Left lobe of liver (tissue), 2 donors: ENCODE results near the gene KCNQ1. TPM values are rescaled to one million over a fixed set of nuclear protein-coding genes. Genes with fewer than 3 reads are reported as not detected.

Experiments used
- ATAC-seq: fragments of 200-7000 bp; cut with Tn5 transposase; one replicate; pipeline ENCODE4 v1.9.1; 2020; ENCODE audit warnings: mild to moderate bottlenecking, moderate library complexity
- DNase-seq: peaks from one replicate; pipeline ENCODE4 v3.0.0-alpha.2; 2020; ENCODE audit warnings: low spot score
- total RNA-seq: library from RNA; stranded (reverse); gene quantifications from one replicate; pipeline ENCODE4 v1.2.1, GENCODE V29; 2021
- donor health status: DM: no; HTN: no; CAD: no; lungs with moderate emphysema.
- donor health status: DM: no; HTN: yes; CAD: no.

KCNQ1 gene
- total RNA-seq, 1 donor from 2014 or later: 2.1 TPM

- no peak for ATAC-seq
- DNase-seq: no peak
Measured at GRCh38 chr11:2459796-2460531, 15.2 kb downstream of the KCNQ1 start.

DNA sequence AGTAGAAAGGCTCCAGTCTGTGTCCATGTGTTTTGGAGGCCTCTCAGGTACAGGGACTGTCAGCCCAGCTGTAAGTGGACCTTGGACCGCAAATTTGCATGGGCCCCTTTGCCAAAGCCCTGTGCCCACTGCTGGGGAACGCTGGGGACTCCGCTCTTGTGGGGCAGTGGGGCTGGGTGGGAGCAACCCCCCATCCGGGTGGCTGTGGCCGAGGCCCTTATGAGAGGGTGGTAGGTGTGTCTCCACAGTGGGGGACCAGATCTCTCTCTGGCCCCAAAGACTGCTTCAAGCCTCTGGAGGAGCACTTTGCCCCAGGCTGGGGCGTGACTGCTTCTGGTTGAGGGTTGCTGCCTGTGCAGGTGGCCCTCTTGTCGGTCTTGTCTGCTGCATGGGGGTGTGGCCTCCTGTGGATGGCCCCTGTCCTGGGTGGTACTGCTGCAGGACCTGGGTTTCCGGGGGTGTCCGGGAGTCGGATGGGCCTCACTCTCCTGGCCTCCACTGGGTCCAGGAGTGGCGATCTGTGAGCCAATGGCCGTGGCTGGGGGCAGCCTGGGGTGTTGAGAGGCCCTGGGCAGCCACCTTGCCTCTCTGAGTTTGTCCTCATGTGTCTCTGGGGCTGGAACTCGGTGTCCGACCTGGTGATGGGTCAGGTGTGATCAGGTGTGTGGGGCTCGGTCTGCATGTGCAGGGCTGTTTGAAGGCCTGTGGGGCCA, 15.9 kb downstream of the KCNQ1 start:
- DNase-seq: no peak
- no peak for ATAC-seq

DNA sequence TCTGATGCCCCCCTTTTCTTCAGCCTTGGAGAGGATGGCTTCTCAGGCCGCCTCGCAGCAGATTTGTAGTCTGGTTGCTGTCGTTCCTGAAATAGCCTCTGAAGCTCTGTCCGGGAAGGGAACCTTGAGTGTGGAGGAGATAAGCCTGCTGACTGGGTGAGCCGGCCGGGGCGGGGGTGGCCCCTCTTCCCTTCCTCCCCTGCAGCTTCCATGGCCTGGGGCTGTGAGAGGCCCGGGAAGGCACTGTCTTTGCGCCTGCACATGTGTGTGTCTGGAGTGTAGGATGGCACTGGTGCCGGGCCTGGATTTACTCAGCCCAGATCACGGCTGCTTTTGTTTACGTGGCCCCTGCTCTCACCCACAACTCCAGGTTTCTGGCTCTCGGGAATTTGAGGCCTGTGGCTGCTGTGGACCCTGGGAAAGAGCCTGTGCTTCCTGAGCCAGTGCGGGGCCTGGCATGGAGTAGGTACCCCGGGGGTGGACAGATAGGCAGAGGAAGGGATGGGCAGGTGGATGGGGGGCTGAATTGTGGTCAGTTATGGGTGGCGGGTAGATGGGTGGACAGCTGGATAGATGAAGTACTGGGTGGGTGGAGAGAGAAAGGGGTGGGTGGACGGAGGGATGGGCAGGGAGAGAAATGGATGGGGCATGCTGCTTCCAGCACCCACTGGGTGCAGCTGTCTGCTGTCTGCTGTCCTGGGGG, 16.6 kb downstream of the KCNQ1 start:
- no peak for DNase-seq
- no peak for ATAC-seq

DNA sequence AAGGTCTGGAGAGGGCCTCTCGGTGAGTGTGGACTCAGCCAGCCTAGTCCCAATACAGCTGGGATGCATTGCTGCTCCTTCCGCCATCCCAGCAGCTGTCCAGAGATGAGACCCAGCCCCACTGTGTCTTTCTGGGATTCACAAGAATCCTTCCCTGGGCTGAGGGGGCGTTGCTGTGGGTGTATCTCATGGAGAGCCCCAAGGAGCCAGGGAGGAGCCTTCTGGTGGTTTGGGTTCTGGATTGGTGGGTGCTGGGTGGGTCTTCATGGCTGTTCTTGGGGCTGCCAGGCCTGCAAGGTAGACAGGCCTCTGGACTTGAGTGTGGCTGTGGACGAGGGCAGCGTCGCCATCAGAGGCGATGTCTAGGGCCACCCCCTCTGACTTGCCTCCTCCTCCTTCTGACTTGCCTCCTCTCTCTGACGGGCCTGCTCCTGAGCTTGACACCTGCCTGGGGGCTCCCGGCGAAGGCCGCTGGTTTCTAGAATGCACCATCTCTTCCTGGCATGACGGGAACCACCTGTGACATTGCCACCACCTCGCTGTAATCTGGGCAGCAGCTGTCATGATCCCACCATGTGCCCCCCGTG, 17.2 kb downstream of the KCNQ1 start:
- ATAC-seq (no peak), DNase-seq (no peak)

DNA sequence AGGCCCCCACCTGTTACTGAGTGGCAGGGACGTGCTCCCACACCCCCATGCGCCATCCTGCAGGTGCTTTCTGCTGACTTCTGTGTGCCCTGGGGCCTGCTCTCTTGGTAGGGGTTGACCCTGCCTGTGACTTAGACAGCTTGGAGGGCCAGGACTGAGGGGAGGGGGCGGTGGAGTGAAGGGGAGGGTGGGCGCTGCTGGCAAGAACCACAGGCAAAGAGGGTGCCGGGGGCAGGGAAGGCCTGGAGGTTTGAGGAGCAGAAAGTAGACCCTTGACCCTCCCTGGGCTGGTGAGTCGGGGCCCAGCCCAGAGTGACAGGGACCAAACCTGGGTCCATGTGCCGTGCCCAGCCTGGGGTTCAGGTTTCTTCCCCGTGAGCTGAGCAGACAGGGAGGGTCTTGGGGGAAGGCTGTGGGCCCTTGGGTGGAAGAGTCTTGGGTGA, 17.8 kb downstream of the KCNQ1 start:
- no peak for ATAC-seq
- no peak for DNase-seq

- DNase-seq: no peak
- ATAC-seq: peak; percentile 18
Measured at GRCh38 chr11:2462986-2463765, 18.4 kb downstream of the KCNQ1 start.

DNA sequence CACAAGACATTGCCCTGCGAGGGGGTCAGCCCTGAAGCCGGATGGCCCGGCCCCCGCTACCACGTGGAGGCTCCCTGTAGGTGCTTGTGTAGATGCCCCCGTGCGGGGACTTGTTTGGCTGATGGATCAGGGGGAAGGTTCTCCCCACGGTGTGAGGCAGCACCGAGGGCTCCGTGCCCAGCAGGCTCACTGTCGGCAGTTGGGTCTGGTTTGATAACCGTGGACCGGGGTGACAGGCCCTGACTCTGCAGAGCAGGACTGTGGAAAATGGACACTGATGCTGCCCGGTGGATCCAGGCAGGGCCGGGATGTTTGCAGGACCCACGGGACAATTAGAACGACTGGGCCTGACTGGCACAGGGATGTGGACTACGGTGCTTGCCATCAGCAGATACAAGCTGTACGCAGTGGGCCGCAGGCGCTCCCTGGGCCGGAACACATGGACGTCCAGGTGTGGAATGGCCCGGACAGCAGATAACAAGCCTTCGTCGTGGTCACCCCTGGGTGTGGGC, 19.0 kb downstream of the KCNQ1 start:
- no peak for ATAC-seq
- DNase-seq: no peak

DNA sequence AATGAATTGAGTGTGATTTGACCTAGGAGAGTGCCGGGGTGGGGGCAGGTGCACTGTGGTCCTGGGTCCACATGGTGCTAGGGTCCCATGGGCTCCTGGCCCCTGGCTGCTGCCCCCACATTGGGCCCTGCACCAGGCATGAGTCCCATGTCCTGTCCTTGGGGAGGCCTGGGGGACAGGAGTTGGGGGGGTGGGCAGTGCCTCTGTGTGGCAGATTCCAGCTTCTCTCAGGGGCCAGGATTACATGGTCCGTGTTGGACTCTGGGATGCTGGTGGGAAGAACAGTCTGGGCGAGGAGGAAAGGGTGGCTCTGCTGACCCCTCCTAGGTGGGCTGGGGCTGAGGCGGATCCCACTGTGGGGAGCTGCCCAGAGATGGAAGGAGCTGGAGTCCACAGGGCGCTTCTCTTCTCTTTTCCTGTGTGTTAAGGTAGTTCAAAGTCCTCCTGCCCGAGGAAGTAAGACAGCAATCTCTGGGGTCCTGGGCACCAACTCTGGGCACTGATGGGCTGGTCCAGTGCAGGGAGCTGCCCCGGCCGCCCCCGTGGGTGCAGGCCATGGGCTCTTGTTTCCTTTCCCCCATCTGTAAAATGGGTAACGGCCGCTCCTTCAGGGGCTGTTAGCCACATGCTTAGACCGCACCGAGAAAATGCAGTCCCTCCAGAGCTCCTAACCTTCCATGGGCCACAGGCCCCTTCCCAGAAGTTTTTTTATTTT, 19.8 kb downstream of the KCNQ1 start:
- ATAC-seq: no peak

GRCh38 chr11:2465202-2466068, 20.6 kb downstream of the KCNQ1 start:
- ATAC-seq: no peak
- DNase-seq: no peak

More for the DNA sequence above, 19.8 kb downstream of the KCNQ1 start:
- DNase-seq: no peak

DNA sequence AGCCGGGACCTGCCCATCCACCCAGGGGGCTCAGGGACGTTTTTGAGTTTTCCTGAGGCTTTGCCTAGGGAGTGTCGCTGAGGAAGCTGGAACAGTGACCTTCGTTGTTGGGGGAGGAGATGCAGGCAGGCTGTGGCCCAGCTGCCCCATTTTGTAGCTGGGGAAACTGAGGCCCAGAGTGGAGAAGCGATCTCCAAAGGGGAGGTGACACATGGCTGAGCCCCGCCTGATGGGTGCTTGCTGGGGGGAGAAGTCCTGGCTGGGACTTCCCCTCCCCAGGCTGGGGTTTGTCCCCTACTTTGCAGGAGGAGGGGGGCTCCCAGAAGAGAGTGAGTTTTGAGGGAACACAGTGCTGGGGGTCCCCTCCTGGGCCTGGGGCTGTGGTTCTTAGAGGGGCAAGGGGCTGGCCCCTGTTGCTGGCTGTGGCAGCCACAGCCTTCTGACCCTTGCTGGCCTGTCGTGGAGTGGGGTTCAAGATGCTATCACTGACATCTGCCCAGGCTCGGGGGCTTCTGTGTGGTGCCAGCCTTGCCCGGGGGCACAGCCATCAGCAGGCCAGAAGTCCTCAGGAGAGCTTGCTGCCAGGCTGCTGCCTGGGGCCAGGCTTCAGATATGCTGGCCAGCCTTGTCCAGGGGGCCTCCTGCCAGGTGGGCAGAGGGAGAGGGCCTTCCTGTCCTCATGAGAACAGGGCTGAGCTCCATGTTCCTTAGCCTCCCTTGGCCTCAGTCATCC, 21.4 kb downstream of the KCNQ1 start:
- no peak for DNase-seq

DNA sequence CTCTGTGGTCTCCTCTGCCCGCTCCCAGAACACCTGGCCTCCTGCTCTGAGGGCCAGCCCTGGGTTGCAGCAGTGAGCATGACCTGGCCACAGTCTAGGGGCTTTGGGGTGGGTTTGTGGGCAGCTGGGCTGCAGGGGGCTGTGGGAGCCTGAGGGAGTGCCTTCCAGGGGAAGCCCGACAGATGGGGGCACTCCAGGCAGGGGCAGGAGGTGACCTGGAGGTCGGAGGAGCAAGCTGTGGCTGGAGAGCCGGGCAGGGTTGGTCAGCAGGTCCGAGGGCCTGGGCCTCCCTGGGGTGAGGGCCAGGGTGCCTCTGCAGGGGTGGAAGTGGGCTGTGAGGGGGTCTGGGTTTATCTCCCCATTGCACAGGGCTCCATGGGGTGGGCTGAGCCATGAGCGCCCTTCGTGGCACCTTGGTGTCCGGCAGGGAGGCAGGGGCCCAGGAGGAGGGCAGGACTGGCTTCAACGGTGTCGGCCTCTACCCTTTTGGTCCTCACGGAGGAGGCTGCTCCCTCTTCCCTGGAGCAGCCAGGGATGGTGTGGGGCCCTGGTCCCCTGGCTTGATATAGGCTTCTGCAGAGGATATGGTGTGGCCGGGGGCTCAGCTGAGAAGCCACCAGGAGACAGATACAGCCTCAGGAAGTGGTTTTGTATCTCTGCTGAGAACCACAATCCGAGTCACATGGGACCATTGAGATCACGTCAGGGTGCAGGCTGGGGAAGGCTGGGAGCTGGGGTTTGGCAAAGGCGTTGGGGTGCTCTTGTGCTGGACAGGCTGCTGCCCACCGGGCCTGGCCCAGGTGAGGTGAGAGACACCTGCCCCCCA, 22.3 kb downstream of the KCNQ1 start:
- DNase-seq (no peak), ATAC-seq (no peak)

More for the DNA sequence above, 21.4 kb downstream of the KCNQ1 start:
- no peak for ATAC-seq

DNA sequence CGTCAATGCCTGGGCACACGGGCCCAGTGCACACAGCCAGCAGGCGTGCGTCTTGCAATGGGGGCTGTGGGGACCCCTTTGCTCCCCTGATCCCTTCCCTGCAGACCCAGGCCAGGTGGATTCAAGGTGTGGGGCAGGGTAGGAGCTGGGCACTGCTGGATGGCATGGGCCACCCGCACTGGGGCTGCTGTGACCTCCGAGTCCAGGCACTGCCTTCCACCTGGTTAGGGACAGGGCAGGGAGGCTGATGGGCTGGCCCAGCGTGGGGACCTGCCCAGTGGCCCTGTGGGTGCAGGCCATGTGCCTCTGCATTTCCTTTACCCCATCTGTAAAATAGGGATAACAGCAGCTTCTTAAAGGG, 22.9 kb downstream of the KCNQ1 start:
- ATAC-seq (no peak), DNase-seq (peak; percentile 24)

GRCh38 chr11:2468363-2469235, 23.8 kb downstream of the KCNQ1 start:
- DNase-seq (no peak), ATAC-seq (no peak)

GRCh38 chr11:2470495-2470894, 25.7 kb downstream of the KCNQ1 start:
- DNase-seq: no peak
- no peak for ATAC-seq

- DNase-seq (no peak), ATAC-seq (no peak)
Measured at GRCh38 chr11:2471048-2471803, 26.4 kb downstream of the KCNQ1 start.

DNA sequence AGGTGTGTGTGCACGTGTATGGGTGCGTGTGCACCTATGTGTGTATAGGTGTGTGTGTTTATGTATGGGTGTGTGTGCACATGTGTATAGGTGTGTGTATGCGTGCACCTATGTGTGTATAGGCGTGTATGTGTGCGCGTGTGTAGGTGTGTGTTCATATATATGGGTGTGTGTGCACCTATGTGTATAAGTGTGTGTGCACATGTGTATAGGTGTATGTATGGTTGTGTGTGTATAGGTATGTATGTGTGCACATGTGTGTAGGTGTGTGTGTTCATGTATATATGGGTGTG, 26.9 kb downstream of the KCNQ1 start:
- DNase-seq (no peak), ATAC-seq (no peak)
